Stimulated activated CD4-positive, alpha-beta T cell treated with anti-CD3 and anti-CD28 coated beads, TNF-alpha, amount 100 ng/mL, for 4 hours (primary cell): ENCODE measurements around the gene RIT1.

Source experiments
- DNase-seq, 3 experiments: peaks; one replicate each; pipeline ENCODE4 v3.0.0-alpha.2; 2020; ENCODE audit warnings: low read depth in 3 of 3

The RIT1 gene, protein sequence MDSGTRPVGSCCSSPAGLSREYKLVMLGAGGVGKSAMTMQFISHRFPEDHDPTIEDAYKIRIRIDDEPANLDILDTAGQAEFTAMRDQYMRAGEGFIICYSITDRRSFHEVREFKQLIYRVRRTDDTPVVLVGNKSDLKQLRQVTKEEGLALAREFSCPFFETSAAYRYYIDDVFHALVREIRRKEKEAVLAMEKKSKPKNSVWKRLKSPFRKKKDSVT

DNA sequence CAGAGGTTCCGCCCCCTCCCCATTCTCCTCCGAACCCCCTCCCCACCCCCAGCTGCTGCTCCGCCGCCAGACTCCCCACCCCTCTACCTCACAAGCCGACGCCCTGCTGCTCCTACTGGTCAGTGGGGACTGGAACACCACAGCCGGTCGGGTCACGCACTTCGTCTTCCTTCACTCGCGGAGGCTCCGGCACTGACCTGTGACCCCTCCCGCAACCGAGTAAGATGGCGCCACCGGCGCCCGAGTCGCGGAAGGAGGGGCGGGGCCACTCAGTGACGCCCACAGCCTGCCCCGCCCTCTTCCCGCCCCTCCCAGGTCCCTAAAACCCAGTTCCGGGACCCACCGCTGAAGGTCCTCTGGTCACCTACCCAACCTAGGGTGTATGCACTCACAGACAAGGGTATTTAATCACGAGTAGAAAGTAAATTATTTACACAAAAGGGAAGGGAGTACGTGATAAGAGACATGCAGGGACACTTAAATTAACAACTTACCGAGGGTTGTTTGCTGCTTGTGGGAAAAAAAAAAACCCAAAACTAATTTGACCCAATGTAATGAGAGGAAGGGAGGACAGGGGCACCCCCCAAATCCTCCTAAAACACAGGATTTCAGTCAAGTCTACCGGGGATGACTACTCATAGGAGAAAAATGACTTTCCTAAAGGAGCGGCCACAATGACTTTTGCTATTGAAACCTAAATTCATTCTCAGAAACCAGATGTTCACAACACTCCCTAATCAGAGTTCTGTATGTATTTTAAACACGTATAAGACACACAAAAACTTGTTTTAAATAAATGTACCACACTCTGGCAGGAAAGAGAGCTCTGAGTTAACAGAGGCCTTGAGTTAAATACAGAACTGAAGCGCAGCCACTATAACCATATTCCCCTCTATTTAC, at the start of gene RIT1:
Gene RIT1, minus strand, starts transcription at position 194 of the 900 bp plus-strand sequence. CDS start 588 bp downstream, outside the sequence.
- DNase-seq = peak; percentile 67 to 77 (median 69)

DNA sequence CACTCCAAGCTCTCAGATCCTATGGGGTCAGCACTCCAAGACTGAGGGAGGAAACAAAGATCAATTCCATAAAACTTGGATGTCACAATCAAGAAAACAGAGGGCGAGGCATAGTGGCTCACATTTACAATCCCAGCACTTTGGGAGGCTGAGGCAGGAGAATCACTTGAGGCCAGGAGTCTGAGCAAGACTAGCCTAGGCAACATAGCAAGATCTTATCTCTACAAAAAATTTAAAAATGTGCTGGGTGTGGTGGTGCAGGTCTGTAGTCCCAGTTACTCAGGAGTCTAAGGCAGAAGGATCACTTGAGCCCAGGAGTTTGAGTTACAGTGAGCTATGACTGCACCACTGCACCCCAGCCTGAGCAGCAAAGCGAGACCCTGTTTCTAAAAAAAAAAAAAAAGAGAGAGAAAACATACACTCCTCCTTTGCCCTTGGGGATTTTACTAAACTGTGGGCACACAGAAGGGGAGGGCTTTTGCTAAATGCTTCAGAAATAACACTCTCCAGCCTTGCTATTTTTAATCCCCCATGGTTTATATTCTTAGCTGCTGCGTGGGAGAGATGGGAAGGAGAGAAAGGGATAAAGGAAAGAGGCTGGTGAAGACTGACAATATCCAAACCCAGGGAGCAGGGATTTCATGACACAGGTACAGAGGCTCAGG, 49.1 kb upstream of the RIT1 start:
- DNase-seq = no peak

DNA sequence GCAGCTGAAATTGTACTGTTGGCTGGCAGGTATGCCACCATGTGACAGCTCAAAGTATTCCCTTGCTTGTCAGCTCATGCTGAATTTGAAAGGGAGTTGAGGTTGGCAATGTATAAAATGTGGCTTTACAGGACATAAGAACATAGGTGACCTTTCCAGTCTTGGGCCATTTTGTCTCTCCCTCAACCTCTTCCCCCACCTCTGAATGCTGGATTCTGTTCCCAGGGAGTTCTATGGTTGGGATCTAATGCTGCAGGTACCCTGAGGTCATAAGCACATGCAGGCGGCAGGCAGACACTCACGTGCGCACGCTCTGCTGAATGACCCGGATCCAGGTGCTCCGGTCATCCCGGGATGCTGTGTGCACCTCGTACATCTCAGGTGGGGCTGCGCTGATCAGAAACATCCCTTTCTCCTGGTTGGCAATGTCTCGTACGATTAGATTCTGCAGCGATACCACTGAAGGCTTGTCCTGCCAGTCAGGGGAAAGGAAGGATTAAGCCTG, 46.3 kb upstream of the RIT1 start:
- DNase-seq = no peak

DNA sequence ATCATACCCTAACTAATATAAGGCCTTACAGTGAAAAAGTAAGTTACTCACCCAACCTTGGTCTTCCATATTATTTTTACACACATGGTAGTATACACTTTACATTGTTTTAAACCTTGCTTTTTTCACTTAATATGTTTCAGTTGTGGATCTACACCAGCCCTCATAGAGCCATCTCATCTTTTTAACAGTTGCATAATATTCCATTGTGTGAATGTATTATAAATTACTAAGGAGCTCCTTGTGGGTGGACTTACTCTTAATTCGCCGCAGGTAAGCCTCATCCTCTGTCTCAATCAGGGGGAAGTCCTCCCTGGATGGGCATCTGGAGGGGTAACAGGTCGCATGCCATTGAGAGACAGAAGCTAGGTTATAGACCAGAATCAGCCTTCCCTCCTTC, 43.5 kb upstream of the RIT1 start:
- no peak for DNase-seq

DNA sequence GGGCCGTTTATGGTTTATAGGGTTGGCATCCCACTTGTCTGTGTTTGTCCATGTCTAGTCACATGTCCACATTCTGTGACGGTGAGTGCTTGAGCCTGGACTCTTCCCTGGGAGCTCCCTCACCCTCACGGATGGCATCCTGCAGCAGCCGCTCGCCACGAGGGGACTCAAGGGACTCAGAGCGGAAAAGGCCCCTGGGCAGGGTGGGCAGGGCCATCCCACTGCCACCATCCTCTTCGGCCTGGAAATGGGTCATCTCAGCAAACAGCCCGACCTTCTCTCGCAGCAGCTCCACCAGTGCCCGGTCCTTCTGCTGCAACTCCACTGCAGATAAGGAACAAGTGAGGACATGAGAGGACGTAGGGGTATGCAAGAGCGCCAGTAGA, 41.3 kb upstream of the RIT1 start:
- no peak for DNase-seq

DNA sequence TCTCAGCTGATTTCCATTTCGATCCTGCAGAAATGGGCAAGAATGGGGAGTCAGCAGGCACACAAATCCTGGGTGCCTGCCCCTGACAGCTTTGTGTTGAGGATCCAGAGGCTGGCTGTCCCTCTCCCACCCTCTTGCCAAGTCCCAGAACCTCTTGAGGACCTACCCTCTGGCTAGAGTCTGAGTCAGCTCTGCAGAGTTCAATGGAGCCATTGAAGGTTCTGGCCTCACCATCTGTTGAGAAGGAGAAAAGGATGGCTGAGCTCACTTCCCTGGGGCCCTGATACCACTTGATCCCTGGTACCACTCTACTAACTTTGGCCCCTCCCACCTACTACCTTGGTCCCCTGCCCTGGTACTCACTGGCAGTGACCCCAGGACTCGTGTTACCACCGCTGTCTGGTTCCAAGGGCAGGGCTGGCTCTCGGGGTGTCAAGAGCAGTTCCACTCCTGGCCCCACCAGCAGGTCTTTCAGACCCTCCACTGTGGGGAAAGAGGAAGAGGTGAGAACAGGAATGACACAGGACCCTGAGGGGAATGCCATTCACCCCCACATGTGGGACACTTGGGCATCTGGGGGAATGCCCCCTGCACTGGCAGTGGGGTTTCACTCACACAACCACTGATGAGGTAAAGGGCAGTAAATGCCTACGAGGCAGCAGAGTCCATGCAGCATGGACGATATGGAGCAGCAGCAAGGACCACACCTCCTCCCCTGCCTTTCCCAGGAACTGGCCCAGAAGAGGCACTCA, 40.8 kb upstream of the RIT1 start:
- DNase-seq = no peak

DNA sequence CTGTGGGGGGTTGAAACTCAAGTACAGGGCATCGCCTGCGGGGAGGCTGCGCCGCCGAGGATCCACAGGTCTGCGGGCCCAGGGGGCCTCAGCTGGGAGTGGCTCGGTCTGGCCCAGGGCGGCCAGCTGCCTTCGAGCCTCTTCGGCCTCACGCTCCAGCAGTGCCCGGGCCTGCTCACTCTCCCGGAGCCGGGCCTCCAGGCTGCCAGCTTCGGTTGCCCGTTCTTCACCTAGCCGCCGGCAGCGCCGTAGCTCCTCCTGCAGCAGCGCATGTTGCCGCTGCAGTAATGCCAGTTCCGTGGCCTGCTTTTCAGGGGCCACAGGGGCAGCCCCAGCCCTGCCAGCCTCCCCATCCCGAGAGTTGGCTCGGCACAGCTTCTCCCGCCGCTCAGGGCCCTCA, 39.7 kb upstream of the RIT1 start:
- no peak for DNase-seq

DNA sequence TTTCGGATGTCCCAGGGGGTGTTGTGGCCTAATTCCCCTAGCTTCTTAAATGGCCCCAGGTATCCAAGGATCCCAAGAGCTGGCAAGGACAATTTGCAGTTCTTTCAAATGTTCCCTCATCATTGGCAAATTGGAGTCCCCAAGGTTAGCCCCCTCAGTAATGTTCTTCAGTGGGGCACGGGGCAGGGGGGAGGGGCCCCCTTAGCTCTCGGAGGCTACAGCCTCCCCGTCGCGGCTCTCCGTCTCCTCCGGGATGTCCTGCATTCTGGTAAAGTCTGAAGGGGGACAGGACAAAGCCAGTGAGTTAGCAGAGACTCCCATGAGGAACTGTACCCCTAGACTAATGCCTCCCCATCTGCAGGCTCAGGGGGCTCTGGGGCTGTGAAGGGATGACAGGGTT, 36.6 kb upstream of the RIT1 start:
- DNase-seq = no peak

DNA sequence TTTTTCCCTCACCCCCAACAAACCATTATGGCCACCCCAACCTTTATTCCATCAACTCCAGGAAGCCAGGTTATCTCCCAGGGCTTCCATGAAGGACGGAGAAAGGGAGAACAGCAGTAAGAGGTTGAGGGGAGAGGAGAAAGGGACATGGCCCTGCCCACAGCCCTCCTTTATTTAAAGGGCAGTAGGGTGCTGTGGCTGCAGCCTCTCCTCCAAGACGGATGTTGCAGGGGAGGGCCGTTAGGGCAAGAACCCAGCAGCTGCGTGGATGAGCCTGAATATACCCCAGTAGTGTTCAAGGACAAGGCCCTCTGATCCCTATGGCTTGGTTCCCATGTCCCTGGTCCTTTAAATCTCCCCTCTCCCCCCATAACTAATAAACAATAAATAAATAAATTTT, 36.1 kb upstream of the RIT1 start:
- DNase-seq = no peak

DNA sequence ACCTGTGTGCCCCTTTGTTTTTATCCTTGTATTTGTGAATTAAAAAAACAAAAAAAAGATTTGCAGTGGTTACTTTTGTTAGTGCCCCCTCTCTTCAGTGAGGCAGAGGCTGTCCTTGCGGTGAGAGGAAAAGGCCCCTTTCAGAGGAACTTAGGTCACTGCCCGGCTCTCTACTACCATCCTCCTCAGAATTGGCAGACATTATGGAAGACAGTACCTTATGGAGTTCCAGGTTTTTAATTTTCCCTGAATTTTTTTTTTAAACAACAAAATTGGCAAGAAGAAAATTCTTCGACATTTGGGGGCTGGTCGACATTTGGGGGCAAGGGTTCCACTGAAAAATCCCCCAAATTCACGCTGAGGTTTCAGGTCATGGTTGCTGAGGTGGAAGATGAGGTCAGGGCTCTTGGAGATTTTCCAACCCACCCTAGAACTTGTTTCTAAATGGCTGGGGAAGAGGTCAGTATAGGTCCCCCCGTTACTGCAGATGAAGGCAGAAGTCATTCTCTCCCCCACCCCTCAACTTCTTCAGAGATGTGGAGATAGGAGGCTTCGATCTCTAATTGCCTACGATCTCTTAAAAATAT, 35.6 kb upstream of the RIT1 start:
- DNase-seq = no peak

DNA sequence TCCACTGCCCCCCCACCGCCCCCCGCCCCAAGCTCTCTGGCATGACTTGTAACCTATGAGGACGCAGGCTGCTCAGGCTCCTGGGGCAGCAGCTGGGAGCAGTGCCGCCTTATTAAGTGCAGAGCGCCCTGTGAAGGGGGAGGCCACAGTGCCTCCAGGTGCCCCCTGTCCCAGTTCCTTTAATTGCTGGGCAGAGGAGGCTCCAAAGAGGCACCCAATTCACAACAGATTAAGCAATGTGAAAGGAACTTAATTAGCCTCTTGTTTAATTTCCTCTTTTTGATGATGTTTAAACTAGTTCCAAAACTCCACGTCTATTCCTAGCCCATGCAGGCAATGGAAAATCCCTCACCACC, 33.3 kb upstream of the RIT1 start:
- no peak for DNase-seq

DNA sequence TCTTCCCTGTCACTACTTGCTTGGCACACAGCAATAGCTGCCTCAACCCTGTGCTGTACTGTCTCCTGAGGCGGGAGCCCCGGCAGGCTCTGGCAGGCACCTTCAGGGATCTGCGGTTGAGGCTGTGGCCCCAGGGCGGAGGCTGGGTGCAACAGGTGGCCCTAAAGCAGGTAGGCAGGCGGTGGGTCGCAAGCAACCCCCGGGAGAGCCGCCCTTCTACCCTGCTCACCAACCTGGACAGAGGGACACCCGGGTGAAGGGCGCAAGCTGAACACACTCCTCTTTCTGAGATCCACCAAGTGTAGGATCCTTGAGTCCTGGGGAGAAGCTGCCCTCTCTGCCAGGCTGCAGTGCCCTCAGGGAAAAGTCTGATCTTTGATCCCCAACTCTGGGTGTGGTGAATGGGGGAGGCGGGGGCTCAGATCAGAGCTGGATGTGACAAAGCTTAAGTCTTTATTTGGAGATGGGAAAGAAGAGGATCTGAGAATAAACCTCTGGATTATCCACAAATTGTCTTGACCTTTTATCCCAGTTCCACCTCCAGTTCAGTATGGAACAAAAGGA, 31.5 kb upstream of the RIT1 start:
- no peak for DNase-seq

DNA sequence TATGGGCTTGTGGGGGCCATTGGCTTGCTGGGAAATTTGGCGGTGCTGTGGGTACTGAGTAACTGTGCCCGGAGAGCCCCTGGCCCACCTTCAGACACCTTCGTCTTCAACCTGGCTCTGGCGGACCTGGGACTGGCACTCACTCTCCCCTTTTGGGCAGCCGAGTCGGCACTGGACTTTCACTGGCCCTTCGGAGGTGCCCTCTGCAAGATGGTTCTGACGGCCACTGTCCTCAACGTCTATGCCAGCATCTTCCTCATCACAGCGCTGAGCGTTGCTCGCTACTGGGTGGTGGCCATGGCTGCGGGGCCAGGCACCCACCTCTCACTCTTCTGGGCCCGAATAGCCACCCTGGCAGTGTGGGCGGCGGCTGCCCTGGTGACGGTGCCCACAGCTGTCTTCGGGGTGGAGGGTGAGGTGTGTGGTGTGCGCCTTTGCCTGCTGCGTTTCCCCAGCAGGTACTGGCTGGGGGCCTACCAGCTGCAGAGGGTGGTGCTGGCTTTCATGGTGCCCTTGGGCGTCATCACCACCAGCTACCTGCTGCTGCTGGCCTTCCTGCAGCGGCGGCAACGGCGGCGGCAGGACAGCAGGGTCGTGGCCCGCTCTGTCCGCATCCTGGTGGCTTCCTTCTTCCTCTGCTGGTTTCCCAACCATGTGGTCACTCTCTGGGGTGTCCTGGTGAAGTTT, 30.8 kb upstream of the RIT1 start:
- DNase-seq = no peak

DNA sequence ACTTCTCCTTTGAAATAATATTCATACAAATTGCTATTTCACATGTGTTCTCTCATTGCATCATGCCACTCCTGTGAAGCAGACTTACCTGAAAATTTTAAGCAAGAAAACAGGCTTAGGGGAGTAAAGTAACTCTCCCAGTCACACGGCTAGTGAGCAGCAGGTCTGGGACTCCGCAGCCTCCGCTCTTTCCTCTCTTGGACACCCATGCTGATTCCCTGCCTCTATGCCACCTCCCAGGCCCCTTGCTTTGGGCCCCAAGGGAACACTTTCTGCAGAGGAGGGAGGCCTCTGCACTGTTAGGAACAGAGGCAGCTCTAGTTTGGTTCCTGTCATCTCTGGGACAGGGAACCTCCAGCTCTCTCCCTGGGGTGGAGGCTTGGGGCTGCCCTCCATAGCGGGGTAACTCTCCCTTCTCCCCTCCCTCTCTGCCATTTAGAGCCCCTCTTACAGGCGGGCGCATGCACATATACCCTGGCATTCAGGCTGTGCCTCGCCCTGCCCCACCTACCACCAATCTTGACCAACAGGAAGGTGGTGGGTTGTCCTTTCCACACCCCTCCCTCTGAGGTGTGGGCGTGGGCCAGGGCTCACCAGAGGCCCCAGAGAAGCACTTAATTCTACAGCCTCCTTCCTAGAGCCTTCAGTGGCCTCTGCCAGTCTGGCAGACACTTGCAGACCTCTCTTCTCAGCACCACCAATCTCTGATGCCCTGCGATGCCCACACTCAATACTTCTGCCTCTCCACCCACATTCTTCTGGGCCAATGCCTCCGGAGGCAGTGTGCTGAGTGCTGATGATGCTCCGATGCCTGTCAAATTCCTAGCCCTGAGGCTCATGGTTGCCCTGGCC, 30.1 kb upstream of the RIT1 start, which contains the start of gene RXFP4:
Gene RXFP4, plus strand, starts transcription at position 646 of the 852 bp plus-strand sequence. Its CDS starts 72 bp downstream, at position 718.
- DNase-seq = no peak

DNA sequence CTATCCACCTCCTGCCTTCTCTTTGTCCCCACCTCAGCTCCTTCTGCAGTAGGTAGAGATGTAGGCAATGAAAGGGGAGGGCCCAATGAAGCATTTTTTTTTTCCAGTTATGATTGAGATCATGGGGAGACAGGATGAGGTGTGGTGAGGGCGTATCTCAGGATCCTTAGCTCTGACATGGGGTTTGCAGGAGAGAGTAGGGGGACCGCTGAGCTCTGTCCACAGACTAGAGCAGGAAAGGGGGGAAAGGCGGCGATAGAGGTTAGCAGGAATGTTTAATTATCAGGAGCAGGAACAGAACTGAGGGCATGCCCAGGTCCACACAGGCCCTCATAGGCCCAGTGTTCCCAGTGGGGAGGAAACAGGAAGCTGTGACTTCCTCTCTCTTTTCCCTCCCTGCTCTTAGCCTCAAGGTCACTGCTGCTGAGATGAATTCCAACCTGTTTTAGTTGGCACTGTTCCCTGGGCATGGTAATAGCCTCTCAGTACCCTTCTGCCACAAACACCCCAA, 29.4 kb upstream of the RIT1 start:
- DNase-seq = no peak

DNA sequence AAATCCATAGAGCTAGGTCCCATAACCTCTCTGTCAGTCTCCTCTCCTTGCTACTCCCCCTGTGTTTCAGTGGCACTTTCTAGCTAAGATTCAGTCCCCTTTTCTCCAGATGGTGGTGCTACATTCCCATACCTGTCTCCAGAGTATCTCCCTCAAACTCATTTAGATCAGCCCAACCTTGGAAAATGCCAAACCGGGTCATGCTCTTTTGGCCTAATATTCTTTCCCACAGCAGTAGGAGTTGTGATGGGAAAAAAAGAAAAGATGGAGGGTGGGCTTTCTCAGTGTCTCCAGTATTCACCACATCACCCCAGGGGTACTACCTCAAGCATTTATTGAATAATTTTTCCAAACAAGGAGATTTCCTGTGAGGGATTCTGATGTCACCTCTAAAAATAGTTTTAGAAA, 27.1 kb upstream of the RIT1 start:
- no peak for DNase-seq

DNA sequence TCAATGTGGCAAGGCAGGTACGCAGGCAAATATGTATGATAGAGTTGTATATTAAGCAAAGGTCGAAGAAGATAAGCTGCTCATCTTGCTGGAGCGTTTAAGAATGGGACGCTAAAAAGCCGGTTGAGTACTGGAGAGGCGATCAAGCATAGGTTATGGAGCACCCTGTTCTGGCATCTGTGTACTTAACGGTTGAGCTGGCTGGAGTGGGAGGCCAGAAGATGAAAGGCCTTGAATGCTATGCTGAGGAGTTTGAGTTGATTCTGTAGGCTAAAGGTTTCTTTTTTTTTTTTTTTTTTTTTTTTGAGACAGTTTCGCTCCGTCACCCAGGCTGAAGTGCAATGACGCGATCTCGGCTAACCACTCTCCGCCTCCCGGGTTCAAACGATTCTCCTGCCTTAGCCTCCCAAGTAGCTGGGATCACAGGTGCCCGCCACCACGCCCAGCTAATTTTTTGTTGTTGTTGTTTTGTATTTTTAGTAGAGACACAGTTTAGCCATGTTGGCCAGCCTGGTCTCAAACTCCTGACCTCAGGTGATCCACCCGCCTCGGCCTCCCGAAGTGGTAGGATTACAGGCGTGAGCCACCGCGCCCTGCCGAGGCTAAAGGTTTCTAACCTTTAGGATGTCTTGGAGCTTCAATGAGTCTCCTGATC, 23.9 kb upstream of the RIT1 start:
- DNase-seq = no peak

DNA sequence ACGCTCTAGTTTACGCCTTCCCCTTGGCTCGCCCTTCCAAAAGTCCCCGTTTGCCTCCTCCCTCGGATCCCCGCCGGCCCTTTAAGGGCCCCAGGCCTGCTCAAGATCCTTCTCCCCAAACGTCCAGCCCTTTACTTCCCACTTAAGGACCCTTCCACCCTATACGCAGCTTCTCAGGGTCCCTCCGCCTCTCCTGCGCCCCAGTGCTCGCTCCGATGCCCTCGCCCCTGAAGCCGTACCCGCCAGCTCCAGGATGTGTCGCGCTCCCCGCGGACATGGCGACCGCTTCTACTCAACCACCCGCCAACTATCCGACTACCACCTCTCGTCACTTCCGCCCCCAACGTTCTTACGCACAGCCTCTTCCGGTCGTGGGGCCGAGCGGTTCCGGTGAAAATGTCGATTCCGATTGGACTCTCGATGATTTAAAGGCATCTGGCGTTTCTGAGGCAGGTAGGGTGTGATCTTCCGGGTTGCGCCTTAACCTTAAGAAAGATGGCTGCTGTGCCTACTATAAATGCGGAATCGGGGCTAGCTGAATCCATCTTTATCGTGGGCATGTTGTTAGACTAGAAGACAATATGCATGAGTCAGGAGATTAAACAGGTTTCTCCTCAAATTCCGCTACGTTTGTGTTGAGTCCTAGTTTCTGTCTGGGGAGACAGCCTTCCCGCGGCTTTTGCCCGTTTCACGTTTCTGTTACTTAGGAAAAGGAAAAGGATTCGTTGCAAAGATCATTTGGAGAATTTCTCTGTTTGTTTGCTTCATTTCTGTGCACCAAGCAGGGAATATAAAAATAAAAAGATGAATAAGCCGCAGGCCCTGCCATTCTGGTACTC, 23.2 kb upstream of the RIT1 start, which contains the start of gene KHDC4:
Gene KHDC4, minus strand, starts transcription at position 317 of the 839 bp plus-strand sequence. Its CDS starts 40 bp downstream, at position 277.
- DNase-seq = peak; percentile 75 to 88 (median 85)
